GM18517 (cell line): ENCODE results near the gene EVA1C.
"Not testable (repeated sequence)": the region's sequence is repeated elsewhere in the genome, so short reads cannot be mapped to it uniquely, and the experiment has no call there.

Experiments used
- ATAC-seq: cut with Tn5 transposase; IDR thresholded peaks from one replicate; pipeline ENCODE4 v1.9.1; 2021; ENCODE audit warnings: mild to moderate bottlenecking, moderate library complexity; ENCODE audit not compliant: unreplicated experiment

EVA1C gene

GRCh38 chr21:32521736-32522355, 109.3 kb downstream of the EVA1C start:
- ATAC-seq: no peak

- ATAC-seq: no peak
Measured at GRCh38 chr21:32523463-32523862, 111.0 kb downstream of the EVA1C start.

GRCh38 chr21:32523988-32524719, 111.6 kb downstream of the EVA1C start:
- ATAC-seq: no peak

- no peak for ATAC-seq
Measured at GRCh38 chr21:32525282-32525681, 112.8 kb downstream of the EVA1C start.

GRCh38 chr21:32529679-32530078, 117.2 kb downstream of the EVA1C start:
- no peak for ATAC-seq

GRCh38 chr21:32530809-32531208, 118.3 kb downstream of the EVA1C start:
- ATAC-seq: not testable (repeated sequence)

GRCh38 chr21:32531561-32531960, 119.1 kb downstream of the EVA1C start:
- not testable (repeated sequence) for ATAC-seq

- no peak for ATAC-seq
Measured at GRCh38 chr21:32532636-32533035, 120.1 kb downstream of the EVA1C start.

- ATAC-seq: no peak
Measured at GRCh38 chr21:32533053-32533452, 120.5 kb downstream of the EVA1C start.

GRCh38 chr21:32533611-32534010, 121.1 kb downstream of the EVA1C start:
- ATAC-seq: no peak

GRCh38 chr21:32534113-32534512, 121.6 kb downstream of the EVA1C start:
- no peak for ATAC-seq

GRCh38 chr21:32535612-32536011, 123.1 kb downstream of the EVA1C start:
- no peak for ATAC-seq

GRCh38 chr21:32537569-32537881, 125.0 kb downstream of the EVA1C start:
- no peak for ATAC-seq

- no peak for ATAC-seq
Measured at GRCh38 chr21:32538147-32538792, 125.8 kb downstream of the EVA1C start.

GRCh38 chr21:32539378-32539777, 126.9 kb downstream of the EVA1C start:
- no peak for ATAC-seq

- ATAC-seq: not testable (repeated sequence)
Measured at GRCh38 chr21:32543056-32543455, 130.6 kb downstream of the EVA1C start.

- ATAC-seq: no peak
Measured at GRCh38 chr21:32543975-32544374, 131.5 kb downstream of the EVA1C start.

GRCh38 chr21:32544697-32545096, 132.2 kb downstream of the EVA1C start:
- ATAC-seq: no peak

GRCh38 chr21:32545948-32546441, 133.5 kb downstream of the EVA1C start:
- ATAC-seq: no peak

- ATAC-seq: no peak
Measured at GRCh38 chr21:32547018-32547417, 134.5 kb downstream of the EVA1C start.

- ATAC-seq: no peak
Measured at GRCh38 chr21:32548978-32549377, 136.5 kb downstream of the EVA1C start.

- no peak for ATAC-seq
Measured at GRCh38 chr21:32549440-32549839, 136.9 kb downstream of the EVA1C start.
